ENCODE results near the gene DRP2.

DRP2 gene

GRCh38 chrX:101195442-101196173, 24.0 kb upstream of the DRP2 start:
- H3K4me3 ChIP-seq (ENCODE audit: control insufficient read depth, low read depth, low read length): no peak overlapping the region
- TF ChIP-seq CTCF (conservative IDR thresholded peaks at IDR 0.05; ENCODE audit: control insufficient read depth, insufficient read depth, low read depth, low read length): no peak
- no peak for DNase-seq (ENCODE audit: low read depth)

- DNase-seq (ENCODE audit: low read depth): no peak
These were observed 15.7 kb upstream of the DRP2 start for GRCh38 chrX:101203761-101204351.

GRCh38 chrX:101206471-101206870, 13.1 kb upstream of the DRP2 start:
- peak; percentile 61 for TF ChIP-seq CTCF (conservative IDR thresholded peaks at IDR 0.05; ENCODE audit: control insufficient read depth, insufficient read depth, low read depth, low read length)
- DNase-seq (ENCODE audit: low read depth): peak; percentile 64
- H3K4me3 ChIP-seq (ENCODE audit: control insufficient read depth, low read depth, low read length): no peak overlapping the region

More at GRCh38 chrX:101203761-101204351, 15.7 kb upstream of the DRP2 start:
- no peak for TF ChIP-seq CTCF (conservative IDR thresholded peaks at IDR 0.05; ENCODE audit: control insufficient read depth, insufficient read depth, low read depth, low read length)
- H3K4me3 ChIP-seq (ENCODE audit: control insufficient read depth, low read depth, low read length): no peak overlapping the region

GRCh38 chrX:101208152-101208905, 11.3 kb upstream of the DRP2 start:
- DNase-seq (ENCODE audit: low read depth): peak; percentile 6
- H3K4me3 ChIP-seq (ENCODE audit: control insufficient read depth, low read depth, low read length): no peak overlapping the region
- no peak for TF ChIP-seq CTCF (conservative IDR thresholded peaks at IDR 0.05; ENCODE audit: control insufficient read depth, insufficient read depth, low read depth, low read length)

GRCh38 chrX:101210630-101211029, 9.0 kb upstream of the DRP2 start:
- TF ChIP-seq CTCF (conservative IDR thresholded peaks at IDR 0.05; ENCODE audit: control insufficient read depth, insufficient read depth, low read depth, low read length): no peak
- H3K4me3 ChIP-seq (ENCODE audit: control insufficient read depth, low read depth, low read length): no peak overlapping the region
- no peak for DNase-seq (ENCODE audit: low read depth)

GRCh38 chrX:101217689-101218088, 1.9 kb upstream of the DRP2 start:
- H3K4me3 ChIP-seq (ENCODE audit: control insufficient read depth, low read depth, low read length): no peak overlapping the region
- TF ChIP-seq CTCF (conservative IDR thresholded peaks at IDR 0.05; ENCODE audit: control insufficient read depth, insufficient read depth, low read depth, low read length): no peak
- no peak for DNase-seq (ENCODE audit: low read depth)
